ENCODE data around the gene SINHCAF. TPM values are rescaled to one million over a fixed set of nuclear protein-coding genes. Genes with fewer than 3 reads are reported as not detected.

The SINHCAF gene
- total and polyA plus RNA-seq, 2 of the 8 experiments (the other 6 are each of a cell fraction or from before 2014, with no cell fraction given), result 138 to 576 TPM

- Histone ChIP-seq H2AFZ (ENCODE audit: low read length) (no peak overlapping the region), H3K14ac (ENCODE audit: insufficient read length) (no peak overlapping the region), H3K79me2 (ENCODE audit: control insufficient read depth in 1 of 2, insufficient read depth in 2 of 2, low read length in 2 of 2) (no peaks in the 10 kb centered on the region), H2BK12ac (ENCODE audit: low read depth, low read length) (peak overlapping the region; percentile 98), H4K8ac (ENCODE audit: extremely low read depth, insufficient read depth, low read length) (peak overlapping the region; percentile 87), H3K27me3 (replicated peaks in 1 of 4; ENCODE audit: control insufficient read depth in 3 of 4, extremely low read depth in 1 of 4, insufficient read depth in 3 of 4, low read length in 3 of 4) (no peaks in the 10 kb centered on the region), H3K9ac (replicated peaks in 1 of 4; ENCODE audit: extremely low read depth in 1 of 4, low read depth in 3 of 4, low read length in 3 of 4) (peak overlapping the region in 3 of 4 experiments; percentile 46 to 64 (median 60); a peak in 3 of 7 replicates), H3K23ac (ENCODE audit: insufficient read length) (no peak overlapping the region), H4K20me1 (replicated peaks in 1 of 2; ENCODE audit: control insufficient read depth in 1 of 2, insufficient read depth in 2 of 2, low read length in 2 of 2) (no peaks in the 10 kb centered on the region), H3K36me3 (ENCODE audit: control insufficient read depth in 2 of 4, insufficient read depth in 4 of 4, low read length in 3 of 4) (no peaks in the 10 kb centered on the region), H3K23me2 (ENCODE audit: low read depth, low read length) (no peaks in the 10 kb centered on the region; the same call in 1 of the 2 replicates), H3K18ac (ENCODE audit: extremely low read depth, low read length) (peak overlapping the region; percentile 91), H4K91ac (replicated peaks; ENCODE audit: insufficient read length, low read length) (peak overlapping the region; percentile 90), H3K56ac (replicated peaks; ENCODE audit: insufficient read length, low read depth, low read length) (no peak overlapping the region), H3K79me1 (ENCODE audit: low read depth, low read length) (no peaks in the 10 kb centered on the region), H3K4me3 (ENCODE audit: extremely low read depth in 1 of 4, insufficient read depth in 2 of 4, low read depth in 3 of 4, low read length in 4 of 4) (peak overlapping the region in 1 of 4 experiments; percentile 33; a peak in 2 of 8 replicates), H3K4me2 (ENCODE audit: insufficient read depth in 1 of 2, low read depth in 2 of 2, low read length in 2 of 2) (peak overlapping the region; percentile 59 to 76), H4K5ac (ENCODE audit: insufficient read length, low read depth, low read length) (peak overlapping the region; percentile 79), H2BK20ac (ENCODE audit: low read length) (peak overlapping the region; percentile 2), H2BK15ac (ENCODE audit: low read length) (peak overlapping the region; percentile 98; the same call in 1 of the 2 replicates), H3K9me3 (ENCODE audit: insufficient read depth in 2 of 2, low read depth in 1 of 2, low read length in 1 of 2) (no peaks in the 10 kb centered on the region), H3K27ac (ENCODE audit: low read depth, low read length) (peak overlapping the region; percentile 85), H3K4me1 (replicated peaks in 1 of 4; ENCODE audit: control insufficient read depth in 3 of 4, insufficient read depth in 4 of 4, low read length in 3 of 4) (peaks cover 13 to 21% (median 21%) of the 10 kb centered on the region in 4 experiments), H2BK5ac (ENCODE audit: low read depth, low read length) (peak overlapping the region; percentile 96), H2BK120ac (replicated peaks; ENCODE audit: low read depth, low read length) (peak overlapping the region; percentile 7), H3K4ac (replicated peaks; ENCODE audit: insufficient read length, low read depth, low read length) (no peak overlapping the region), H2AK5ac (ENCODE audit: low read depth, low read length) (peak overlapping the region; percentile 98)
- FAIRE-seq (no peak), DNase-seq (ENCODE audit: low read depth in 1 of 2, low spot score in 2 of 2) (peak in 1 of 2 experiments; percentile 58)
- 23% methylated on average over 6 of the region's 6 CpGs; no CpG with 5 or more reads in 1 of the 2 experiments for WGBS, 2 experiments (ENCODE audit: extremely low coverage in 1 of 2, insufficient coverage in 1 of 2, insufficient read length in 1 of 2, insufficient replicate concordance in 2 of 2, low coverage in 1 of 2, low lambda C conversion rate in 2 of 2, missing lambda C conversion rate in 1 of 2)
- POLR2A ChIA-PET (ENCODE audit: partially characterized antibody), result interaction anchor here (0.8 to 17.5 kb wide), 20 partner anchors 8 to 84 kb away, joined by 3 to 474 read pairs (median 5); partner anchors contain the start of gene SINHCAF
- CTCF ChIA-PET (ENCODE audit: partially characterized antibody), result interaction anchor here (0.6 to 3.1 kb wide), 11 partner anchors 9 to 112 kb away, joined by 3 to 15 read pairs (median 4); no protein-coding TSS in a partner anchor
- TF ChIP-seq, protein P1, sequence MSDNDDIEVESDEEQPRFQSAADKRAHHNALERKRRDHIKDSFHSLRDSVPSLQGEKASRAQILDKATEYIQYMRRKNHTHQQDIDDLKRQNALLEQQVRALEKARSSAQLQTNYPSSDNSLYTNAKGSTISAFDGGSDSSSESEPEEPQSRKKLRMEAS (IDR thresholded peaks at IDR 0.05), result peak; percentile 86
- TF ChIP-seq CBX8 (IDR thresholded peaks at IDR 0.05; ENCODE audit: borderline replicate concordance, low read depth, low read length), result no peak
- TF ChIP-seq, protein P2, sequence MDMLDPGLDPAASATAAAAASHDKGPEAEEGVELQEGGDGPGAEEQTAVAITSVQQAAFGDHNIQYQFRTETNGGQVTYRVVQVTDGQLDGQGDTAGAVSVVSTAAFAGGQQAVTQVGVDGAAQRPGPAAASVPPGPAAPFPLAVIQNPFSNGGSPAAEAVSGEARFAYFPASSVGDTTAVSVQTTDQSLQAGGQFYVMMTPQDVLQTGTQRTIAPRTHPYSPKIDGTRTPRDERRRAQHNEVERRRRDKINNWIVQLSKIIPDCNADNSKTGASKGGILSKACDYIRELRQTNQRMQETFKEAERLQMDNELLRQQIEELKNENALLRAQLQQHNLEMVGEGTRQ (IDR thresholded peaks at IDR 0.05; ENCODE audit: low read length), result no peak
- no peak for TF ChIP-seq CHD2 (IDR thresholded peaks at IDR 0.05; ENCODE audit: low read length)
- no peak for TF ChIP-seq HDAC2 (IDR thresholded peaks at IDR 0.05; ENCODE audit: borderline replicate concordance in 1 of 2, low read depth in 2 of 2, low read length in 2 of 2)
- no peak for TF ChIP-seq SP4 (IDR thresholded peaks at IDR 0.05; ENCODE audit: low read length)
- TF ChIP-seq, protein P3, sequence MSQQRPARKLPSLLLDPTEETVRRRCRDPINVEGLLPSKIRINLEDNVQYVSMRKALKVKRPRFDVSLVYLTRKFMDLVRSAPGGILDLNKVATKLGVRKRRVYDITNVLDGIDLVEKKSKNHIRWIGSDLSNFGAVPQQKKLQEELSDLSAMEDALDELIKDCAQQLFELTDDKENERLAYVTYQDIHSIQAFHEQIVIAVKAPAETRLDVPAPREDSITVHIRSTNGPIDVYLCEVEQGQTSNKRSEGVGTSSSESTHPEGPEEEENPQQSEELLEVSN (IDR thresholded peaks at IDR 0.05), result peak; percentile 58
- no peak for TF ChIP-seq ASH2L (IDR thresholded peaks at IDR 0.05; ENCODE audit: low read length)
- TF ChIP-seq BACH1 (IDR thresholded peaks at IDR 0.05; ENCODE audit: low read length), result no peak
- TF ChIP-seq GTF2F1 (IDR thresholded peaks at IDR 0.05; ENCODE audit: borderline replicate concordance, low read depth, low read length), result no peak
Measured at GRCh38 chr12:31362759-31363415, 36.9 kb upstream of the SINHCAF start.
